Skin of body (tissue), 2 donors: ENCODE data around the gene CMC1. TPM values are rescaled to one million over a fixed set of nuclear protein-coding genes. Genes with fewer than 3 reads are reported as not detected.
A peak's percentile ranks its signal among the peaks of the same experiment; 100 is the strongest.
"Not testable (repeated sequence)": the region's sequence is repeated elsewhere in the genome, so short reads cannot be mapped to it uniquely, and the experiment has no call there.

Source experiments
- DNase-seq: peaks from one replicate; lab custom pipeline; 2025; lab: John Stamatoyannopoulos, UW
- total RNA-seq: library from RNA; depleted of rRNA; stranded (reverse); fragments of >200 nt; gene quantifications from one replicate; pipeline ENCODE4 v1.2.3, GENCODE V29; 2014

Gene CMC1
- 9.5 TPM for total RNA-seq

GRCh38 chr3:28241221-28242160, at the start of gene CMC1:
CMC1 (plus strand) TSS chr3:28241619; CDS start chr3:28241794, 175 bp downstream.
- DNase-seq, result peak; percentile 95

DNA sequence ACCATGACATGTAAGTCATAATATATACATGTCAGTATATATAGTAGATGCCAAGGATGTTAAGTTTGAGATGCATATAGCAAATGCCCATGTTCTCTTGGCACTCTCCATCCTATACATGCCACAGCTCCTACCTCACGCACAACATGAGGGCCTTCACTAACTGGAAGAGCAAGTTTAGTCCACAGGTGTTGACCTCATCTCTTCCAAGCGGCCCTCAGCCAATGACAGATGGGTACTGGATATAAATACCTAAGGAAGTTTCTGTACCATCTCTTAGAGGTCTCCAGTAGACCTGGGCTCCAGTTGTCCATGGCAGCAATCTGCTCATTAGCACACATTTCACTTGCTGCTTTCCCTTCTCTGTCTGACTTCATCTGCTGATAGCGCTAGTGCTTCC, 43.3 kb upstream of the CMC1 start:
- no peak for DNase-seq

GRCh38 chr3:28198974-28199373, 42.4 kb upstream of the CMC1 start:
- no peak for DNase-seq

DNA sequence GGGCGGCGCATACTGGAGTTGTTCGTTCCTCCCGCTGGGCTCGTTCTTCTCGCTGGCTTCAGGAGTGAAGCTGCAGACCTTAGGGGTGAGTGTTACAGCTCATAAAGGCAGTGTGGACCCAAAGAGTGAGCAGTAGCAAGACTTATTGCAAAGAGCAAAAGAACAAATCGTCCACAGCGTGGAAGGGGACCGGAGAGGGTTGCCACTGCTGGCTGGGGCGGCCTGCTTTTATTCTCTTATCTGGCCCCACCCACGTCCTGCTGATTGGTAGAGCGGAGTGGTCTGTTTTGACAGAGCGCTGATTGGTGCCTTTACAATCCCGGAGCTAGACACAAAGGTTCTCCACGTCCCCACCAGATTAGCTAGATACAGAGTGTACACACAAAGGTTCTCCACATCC, 41.8 kb upstream of the CMC1 start:
- DNase-seq, result not testable (repeated sequence)

- DNase-seq, result not testable (repeated sequence)
These were observed 41.0 kb upstream of the CMC1 start for GRCh38 chr3:28200366-28200848.

DNA sequence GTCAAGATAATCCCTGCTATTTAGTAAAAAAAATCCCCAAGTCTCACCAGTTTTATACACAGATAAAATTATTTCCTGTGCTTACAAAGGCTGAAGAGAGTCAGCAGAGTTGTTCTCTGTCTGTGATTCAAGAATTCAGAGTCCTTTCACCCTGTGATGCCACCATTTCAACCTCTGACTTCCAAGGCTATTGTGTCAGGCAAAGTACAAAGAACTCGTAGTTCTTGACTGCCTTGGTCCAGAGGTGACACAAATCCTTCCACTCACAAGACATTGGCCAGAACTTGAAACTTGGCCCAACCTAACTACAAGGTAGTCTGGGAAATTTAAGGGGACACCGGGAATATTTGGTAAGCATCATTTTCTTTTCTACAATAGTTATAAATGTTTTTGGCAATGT, 34.9 kb upstream of the CMC1 start:
- no peak for DNase-seq

GRCh38 chr3:28207000-28207733, 34.3 kb upstream of the CMC1 start:
- no peak for DNase-seq

GRCh38 chr3:28210968-28211713, 30.3 kb upstream of the CMC1 start:
- no peak for DNase-seq

DNA sequence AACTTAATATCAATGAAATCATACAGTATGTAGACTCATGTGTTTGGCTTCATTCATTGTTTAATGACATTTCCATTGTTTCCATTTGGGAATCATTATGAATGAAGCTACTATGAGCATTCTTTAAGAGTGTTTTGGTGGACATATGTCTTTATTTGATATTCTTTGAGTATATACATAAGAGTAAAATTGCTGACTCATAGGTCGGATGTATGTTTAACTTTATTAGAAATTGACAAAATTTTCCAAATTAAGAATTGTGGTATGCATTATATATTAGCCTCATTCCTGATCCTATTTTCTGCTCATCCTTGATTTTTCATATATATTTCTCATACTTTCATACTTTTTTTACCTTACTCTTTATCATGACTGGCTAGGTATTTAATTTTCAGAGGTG, 28.7 kb upstream of the CMC1 start:
- no peak for DNase-seq

GRCh38 chr3:28215407-28215806, 26.0 kb upstream of the CMC1 start:
- no peak for DNase-seq

DNA sequence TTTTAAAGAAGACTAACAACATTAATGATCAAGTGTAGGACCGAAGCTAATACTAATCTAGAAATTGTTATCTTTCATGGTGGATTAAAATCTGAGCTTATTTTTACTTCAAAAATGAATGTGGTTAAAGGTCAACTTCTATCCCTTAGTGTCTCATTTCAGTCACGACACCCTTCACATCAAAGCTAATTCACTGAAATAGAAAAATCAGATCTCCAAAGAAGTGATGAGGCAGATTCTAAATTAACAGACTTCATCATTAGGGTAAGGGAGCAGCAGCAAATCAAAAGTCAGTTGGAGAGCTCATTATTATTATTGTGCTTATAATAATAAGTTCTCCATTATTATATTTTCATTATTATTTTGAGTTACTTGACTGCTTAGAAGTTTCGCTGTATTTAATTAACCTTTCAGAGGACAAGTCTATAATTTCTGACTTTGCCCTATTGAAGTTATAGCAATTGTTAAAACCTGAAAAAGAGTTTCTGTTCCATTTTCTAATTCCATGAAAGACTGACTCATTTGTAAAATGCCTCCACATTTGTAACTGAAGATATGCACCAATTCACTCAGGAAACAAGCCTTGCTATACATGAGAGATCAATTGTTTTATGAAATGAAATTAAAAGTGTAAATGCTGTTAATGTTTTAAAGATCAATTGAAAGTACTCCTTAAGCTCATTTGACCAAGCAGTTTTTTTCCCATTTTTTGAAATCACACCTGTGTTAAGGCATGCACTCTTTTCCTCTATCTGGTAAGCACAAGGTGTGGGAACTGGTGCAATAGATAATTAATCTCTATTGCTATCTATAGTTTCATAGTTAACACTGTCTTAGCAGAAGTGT, 23.1 kb upstream of the CMC1 start:
- no peak for DNase-seq

DNA sequence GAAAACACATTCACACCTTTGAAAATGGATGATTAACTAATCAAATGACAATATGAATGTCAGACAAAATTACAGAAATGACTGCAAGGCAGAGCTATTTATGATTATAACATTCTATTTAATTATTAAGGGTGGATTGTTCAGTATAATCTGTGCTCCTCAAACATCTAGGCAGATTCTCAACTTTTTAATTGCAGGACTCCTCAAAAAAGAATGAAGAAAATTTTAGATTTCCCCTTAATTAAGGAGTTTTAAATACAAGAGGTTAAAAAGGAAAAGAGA, 22.6 kb upstream of the CMC1 start:
- no peak for DNase-seq

GRCh38 chr3:28224430-28224829, 17.0 kb upstream of the CMC1 start:
- DNase-seq, result no peak

DNA sequence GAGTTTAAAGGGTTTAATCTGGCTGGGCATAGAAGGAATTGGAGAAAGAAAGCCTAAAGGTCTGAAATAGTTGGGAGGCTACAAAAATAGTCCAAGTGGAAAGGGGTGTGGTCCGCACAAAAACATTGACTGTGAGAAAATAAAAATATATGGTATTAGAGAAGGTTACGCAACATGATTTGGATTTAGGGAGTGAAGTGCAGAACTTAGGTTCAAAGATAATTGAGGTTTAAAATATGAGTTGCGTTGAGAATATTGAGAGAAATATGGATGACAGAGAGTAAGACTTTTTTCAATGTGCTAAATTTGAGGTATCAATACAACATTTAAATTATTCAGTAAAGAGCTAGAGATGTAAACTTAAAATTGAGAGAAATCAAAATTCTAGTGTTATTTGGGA, 15.4 kb upstream of the CMC1 start:
- DNase-seq, result no peak

GRCh38 chr3:28228623-28229022, 12.8 kb upstream of the CMC1 start:
- DNase-seq, result no peak

DNA sequence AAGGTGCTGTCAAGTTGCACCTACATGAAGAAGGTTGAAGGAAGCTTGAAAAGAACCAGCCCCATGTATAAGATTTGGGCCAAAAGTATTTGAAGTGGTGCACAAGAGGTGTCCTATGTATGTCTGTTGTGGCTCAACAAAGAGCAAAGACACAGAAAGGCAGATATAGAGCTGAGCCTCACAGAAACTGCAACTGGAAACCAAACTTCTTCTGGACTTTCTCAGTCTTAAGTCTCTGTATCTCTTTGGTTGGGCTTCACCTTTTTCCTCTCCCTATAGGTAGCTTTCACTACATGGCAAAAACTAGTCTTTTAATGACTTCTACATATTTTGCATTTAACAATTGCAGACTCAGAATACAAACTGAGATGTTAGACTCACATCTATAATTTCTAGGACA, 8.8 kb upstream of the CMC1 start:
- DNase-seq, result no peak

GRCh38 chr3:28234454-28234853, 7.0 kb upstream of the CMC1 start:
- DNase-seq, result no peak

- no peak for DNase-seq
These were observed 2.3 kb upstream of the CMC1 start for GRCh38 chr3:28239108-28239507.

GRCh38 chr3:28240441-28240840, 978 bp upstream of the CMC1 start:
- DNase-seq, result no peak

- peak; percentile 0 for DNase-seq
These were observed 1.1 kb downstream of the CMC1 start for GRCh38 chr3:28242519-28242918.
